Ishikawa (cell line): Measurements from ENCODE around the gene GSTM2.
A peak's percentile ranks its signal among the peaks of the same experiment; 100 is the strongest.

Experiments
- CEBPB ChIP-seq: IDR thresholded peaks from 2 replicates; pipeline ENCODE4 v1.6.1; 2012
- CREB1 ChIP-seq: IDR thresholded peaks from 2 replicates; pipeline ENCODE4 v1.6.1; 2012; ENCODE audit warnings: low read depth
- EGR1 ChIP-seq: IDR thresholded peaks from 2 replicates; pipeline ENCODE4 v1.6.1; 2012
- EP300 ChIP-seq: IDR thresholded peaks from 2 replicates; pipeline ENCODE4 v1.6.1; 2012; ENCODE audit warnings: borderline replicate concordance
- FOXM1 ChIP-seq: IDR thresholded peaks from 2 replicates; pipeline ENCODE4 v1.6.1; 2012; ENCODE audit warnings: low read depth, borderline replicate concordance
- NFIC ChIP-seq: IDR thresholded peaks from 2 replicates; pipeline ENCODE4 v1.6.1; 2012
- RAD21 ChIP-seq: IDR thresholded peaks from 2 replicates; pipeline ENCODE4 v1.6.1; 2012; ENCODE audit warnings: low read depth
- TAF1 ChIP-seq: IDR thresholded peaks from 2 replicates; pipeline ENCODE4 v1.6.1; 2012; ENCODE audit warnings: low read depth, mild to moderate bottlenecking
- TCF12 ChIP-seq: IDR thresholded peaks from 2 replicates; pipeline ENCODE4 v1.6.1; 2012; ENCODE audit warnings: low read depth
- TEAD4 ChIP-seq: IDR thresholded peaks from 2 replicates; pipeline ENCODE4 v1.6.1; 2012
- YY1 ChIP-seq: IDR thresholded peaks from 2 replicates; pipeline ENCODE4 v1.6.1; 2012; ENCODE audit warnings: low read depth
- ZBTB7A ChIP-seq: IDR thresholded peaks from 2 replicates; pipeline ENCODE4 v1.6.1; 2012; ENCODE audit warnings: low read depth
- TF ChIP-seq, protein P1 (sequence below): IDR thresholded peaks from 2 replicates; pipeline ENCODE4 v1.6.1; 2012
- TF ChIP-seq, protein P2 (sequence below): IDR thresholded peaks from 2 replicates; pipeline ENCODE4 v1.6.1; 2012; ENCODE audit warnings: low read depth, mild to moderate bottlenecking
- TF ChIP-seq, protein P3 (sequence below): IDR thresholded peaks from 2 replicates; pipeline ENCODE4 v1.6.1; 2012

GSTM2 gene

DNA sequence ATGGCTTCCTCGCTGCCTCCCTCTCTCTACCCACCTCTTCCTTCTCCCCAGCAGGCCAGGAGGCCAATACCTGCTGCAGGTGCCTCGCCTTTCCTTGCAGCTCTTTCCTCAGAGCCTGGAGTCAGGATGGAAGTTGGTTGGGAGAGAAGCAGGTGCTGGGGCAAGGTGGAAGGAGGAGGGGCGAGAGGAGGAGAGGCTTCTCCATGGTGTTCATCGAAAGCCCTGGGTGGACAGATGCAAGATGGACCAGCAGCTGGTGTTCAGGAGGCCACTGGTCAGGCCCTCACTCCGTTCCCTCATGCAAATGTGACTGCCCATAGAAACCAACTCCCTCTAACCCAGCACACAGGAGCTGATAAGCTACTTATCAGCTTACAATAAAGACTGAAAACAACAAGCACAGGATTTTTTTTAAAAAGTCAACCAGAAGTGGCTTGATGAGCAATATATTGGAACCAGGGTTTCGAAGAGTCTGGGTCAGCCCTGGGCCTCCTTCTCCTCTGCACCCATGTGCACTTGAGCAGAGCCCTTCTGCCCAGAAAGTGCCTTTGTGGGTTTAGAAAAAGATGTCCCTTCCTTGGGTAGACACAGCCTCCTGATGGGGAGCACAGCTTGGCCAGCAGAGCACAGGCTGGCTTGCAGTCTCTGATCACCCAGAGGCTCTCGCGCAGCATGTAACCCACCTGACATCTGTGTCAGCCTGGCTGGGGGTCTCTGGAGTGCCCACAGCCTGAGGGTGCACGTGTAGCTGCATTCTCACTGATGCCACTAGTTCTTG, 28.6 kb upstream of the GSTM2 start:
- no peak for TF ChIP-seq ZBTB7A
- no peak for TF ChIP-seq RAD21
- TF ChIP-seq NFIC = no peak
- no peak for TF ChIP-seq EGR1
- TF ChIP-seq, protein P1, sequence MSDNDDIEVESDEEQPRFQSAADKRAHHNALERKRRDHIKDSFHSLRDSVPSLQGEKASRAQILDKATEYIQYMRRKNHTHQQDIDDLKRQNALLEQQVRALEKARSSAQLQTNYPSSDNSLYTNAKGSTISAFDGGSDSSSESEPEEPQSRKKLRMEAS = no peak
- no peak for TF ChIP-seq TAF1
- TF ChIP-seq CEBPB = no peak
- TF ChIP-seq FOXM1 = no peak
- no peak for TF ChIP-seq YY1
- TF ChIP-seq, protein P2, sequence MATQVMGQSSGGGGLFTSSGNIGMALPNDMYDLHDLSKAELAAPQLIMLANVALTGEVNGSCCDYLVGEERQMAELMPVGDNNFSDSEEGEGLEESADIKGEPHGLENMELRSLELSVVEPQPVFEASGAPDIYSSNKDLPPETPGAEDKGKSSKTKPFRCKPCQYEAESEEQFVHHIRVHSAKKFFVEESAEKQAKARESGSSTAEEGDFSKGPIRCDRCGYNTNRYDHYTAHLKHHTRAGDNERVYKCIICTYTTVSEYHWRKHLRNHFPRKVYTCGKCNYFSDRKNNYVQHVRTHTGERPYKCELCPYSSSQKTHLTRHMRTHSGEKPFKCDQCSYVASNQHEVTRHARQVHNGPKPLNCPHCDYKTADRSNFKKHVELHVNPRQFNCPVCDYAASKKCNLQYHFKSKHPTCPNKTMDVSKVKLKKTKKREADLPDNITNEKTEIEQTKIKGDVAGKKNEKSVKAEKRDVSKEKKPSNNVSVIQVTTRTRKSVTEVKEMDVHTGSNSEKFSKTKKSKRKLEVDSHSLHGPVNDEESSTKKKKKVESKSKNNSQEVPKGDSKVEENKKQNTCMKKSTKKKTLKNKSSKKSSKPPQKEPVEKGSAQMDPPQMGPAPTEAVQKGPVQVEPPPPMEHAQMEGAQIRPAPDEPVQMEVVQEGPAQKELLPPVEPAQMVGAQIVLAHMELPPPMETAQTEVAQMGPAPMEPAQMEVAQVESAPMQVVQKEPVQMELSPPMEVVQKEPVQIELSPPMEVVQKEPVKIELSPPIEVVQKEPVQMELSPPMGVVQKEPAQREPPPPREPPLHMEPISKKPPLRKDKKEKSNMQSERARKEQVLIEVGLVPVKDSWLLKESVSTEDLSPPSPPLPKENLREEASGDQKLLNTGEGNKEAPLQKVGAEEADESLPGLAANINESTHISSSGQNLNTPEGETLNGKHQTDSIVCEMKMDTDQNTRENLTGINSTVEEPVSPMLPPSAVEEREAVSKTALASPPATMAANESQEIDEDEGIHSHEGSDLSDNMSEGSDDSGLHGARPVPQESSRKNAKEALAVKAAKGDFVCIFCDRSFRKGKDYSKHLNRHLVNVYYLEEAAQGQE = no peak
- no peak for TF ChIP-seq CREB1
- TF ChIP-seq EP300 = no peak
- TF ChIP-seq TEAD4 = no peak
- TF ChIP-seq TCF12 = no peak
- TF ChIP-seq, protein P3, sequence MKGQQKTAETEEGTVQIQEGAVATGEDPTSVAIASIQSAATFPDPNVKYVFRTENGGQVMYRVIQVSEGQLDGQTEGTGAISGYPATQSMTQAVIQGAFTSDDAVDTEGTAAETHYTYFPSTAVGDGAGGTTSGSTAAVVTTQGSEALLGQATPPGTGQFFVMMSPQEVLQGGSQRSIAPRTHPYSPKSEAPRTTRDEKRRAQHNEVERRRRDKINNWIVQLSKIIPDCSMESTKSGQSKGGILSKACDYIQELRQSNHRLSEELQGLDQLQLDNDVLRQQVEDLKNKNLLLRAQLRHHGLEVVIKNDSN = no peak

DNA sequence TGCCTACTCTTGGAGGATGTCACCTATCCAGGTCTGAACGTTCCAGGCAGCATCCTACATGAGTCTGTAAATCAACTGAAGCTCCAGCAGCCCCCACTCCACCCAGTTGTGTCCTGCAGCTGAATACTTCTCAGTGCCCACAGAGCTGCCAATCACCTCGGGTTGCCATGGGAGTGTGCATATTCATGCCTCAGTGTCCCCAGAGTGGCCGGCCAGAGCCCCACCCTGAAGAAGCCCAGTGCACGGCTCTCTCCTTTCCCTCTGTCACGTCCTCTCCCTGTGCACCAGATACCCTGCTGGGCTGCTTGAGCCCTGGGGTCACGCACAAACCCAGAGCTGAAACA, 28.0 kb upstream of the GSTM2 start:
- no peak for TF ChIP-seq ZBTB7A
- no peak for TF ChIP-seq CREB1
- no peak for TF ChIP-seq NFIC
- TF ChIP-seq TCF12 = no peak
- TF ChIP-seq EP300 = no peak

DNA sequence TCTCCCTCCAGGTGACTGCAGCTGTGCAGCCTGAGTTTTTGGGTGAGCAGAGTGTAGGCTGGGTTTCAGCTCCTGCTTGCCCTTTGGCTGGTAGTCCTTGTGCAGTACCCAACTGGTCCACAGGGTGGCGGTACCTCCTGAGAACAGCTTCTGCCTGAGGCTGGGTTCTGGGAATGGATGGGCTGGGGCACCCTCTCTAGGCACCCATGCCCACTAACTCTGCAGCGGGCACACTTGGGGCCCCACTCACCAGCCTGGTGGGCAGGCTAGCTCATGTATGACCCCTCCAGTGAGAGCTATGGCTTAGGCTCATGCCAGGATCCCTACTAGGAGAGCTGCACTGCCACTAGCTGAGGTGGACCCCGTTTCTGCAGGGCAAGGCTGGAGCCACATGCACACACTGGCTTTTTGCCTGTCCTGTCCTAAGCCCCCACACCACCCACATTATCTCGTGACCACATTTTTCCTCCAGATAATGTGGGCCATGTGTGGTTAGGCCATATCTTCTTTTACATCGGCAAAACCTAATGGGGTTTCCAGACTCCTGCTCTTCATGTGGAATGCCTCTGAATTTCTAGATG, 27.5 kb upstream of the GSTM2 start:
- TF ChIP-seq RAD21 (peak; percentile 80), NFIC (no peak)

DNA sequence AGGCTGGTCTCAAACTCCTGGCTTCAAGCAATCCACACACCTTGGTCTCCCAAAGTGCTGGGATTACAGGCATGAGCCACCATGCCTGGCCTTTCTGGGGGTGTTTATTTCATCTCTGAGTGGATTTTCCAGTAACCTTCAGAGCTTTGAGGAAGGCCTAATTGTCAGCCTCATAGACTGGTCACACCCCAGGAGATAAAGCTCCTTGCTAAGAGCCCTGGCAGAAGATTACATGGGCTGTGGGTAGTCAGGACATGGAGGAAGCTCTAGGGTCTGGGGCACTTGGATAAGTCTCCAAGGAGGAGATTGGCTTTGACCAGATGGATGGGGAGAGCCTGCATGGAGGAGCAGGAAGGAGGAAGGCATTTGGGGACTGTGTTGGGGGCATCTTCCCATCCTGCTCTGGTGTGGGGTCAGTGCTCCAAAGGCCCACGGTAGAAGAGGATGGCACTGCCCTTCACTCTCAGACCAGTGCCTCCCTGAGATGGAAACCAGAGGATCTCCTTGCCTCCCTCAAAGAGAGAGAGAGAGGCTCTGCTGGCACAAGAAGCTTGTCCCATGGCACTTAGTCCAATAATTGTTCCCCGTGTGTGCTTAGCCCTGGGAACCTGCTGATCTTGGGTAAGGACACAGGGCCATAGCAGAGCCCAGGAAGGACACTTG, 26.6 kb upstream of the GSTM2 start:
- TF ChIP-seq, protein P3 = no peak
- no peak for TF ChIP-seq TEAD4
- no peak for TF ChIP-seq ZBTB7A
- TF ChIP-seq TCF12 = no peak
- TF ChIP-seq TAF1 = no peak
- TF ChIP-seq, protein P1 = no peak
- TF ChIP-seq NFIC = no peak
- no peak for TF ChIP-seq FOXM1
- no peak for TF ChIP-seq RAD21
- no peak for TF ChIP-seq YY1
- no peak for TF ChIP-seq CEBPB

DNA sequence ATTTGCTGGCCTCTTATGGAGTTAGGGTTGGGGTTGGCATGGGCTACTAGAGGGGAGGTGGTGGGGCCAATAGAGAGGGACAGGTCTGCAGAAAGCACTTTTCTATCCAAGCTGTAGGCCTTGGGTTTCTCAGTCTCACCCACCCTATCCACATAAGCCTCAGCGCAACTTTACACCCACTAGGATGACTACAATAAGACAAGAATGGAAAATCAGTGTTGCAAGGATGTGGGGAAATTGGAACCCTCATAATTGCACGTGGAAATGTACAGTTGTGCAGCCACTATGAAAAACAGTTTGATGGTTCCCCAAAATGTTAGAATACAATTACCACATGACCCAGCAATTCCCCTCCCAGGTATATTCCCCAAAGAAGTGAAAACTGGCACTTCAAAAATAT, 26.0 kb upstream of the GSTM2 start:
- TF ChIP-seq EGR1 = no peak
- TF ChIP-seq YY1 = no peak
- TF ChIP-seq, protein P3 = no peak
- TF ChIP-seq TEAD4 = no peak
- TF ChIP-seq CEBPB = no peak
- no peak for TF ChIP-seq RAD21
- no peak for TF ChIP-seq TCF12
- TF ChIP-seq ZBTB7A = no peak
- no peak for TF ChIP-seq CREB1
- no peak for TF ChIP-seq FOXM1

DNA sequence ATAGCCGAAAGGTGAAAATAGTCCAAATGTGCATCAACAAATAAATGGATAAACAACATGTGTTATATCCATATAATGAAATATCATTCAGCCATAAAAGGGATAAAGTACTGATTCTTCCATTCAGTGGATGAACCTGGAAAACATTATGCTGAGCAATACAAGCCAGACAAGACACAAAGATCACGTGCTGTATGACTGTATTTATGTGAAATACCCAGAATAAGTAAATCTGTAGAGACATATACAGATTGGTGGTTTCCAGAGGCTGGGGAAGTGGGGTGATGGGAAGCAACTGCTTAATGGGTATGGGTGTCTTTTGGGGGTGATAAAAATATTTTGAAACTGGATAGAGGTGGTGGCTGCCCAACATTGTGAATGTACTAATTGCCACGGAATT, 25.2 kb upstream of the GSTM2 start:
- TF ChIP-seq TEAD4 (no peak), NFIC (no peak), EP300 (no peak), YY1 (no peak)
